SK-N-SH treated with all-trans-retinoic acid at 6 μM for 48 hours (cell line): Measurements from ENCODE around the gene TAPT1.

ENCODE experiments used
- ATAC-seq: fragments of 200-7000 bp; cut with Tn5 transposase; 3 replicates; pipeline ENCODE4 v1.9.1; 2020; ENCODE audit warnings: mild to moderate bottlenecking, moderate library complexity
- CSDC2 ChIP-seq: fragments of 250-450 bp; sonication (Bioruptor Pico); IDR thresholded peaks from 2 replicates; pipeline ENCODE4 v1.5.0; 2020; ENCODE audit warnings: mild to moderate bottlenecking, moderate library complexity
- GLIS3 ChIP-seq: fragments of 250-450 bp; sonication (Bioruptor Pico); IDR thresholded peaks from 2 replicates; pipeline ENCODE4 v1.5.0; 2020; ENCODE audit warnings: mild to moderate bottlenecking, moderate library complexity
- OSR1 ChIP-seq: fragments of 250-450 bp; sonication (Bioruptor Pico); IDR thresholded peaks from 2 replicates; pipeline ENCODE4 v1.8.0; 2022; ENCODE audit warnings: moderate library complexity, mild to moderate bottlenecking, inconsistent platforms
- PPARA ChIP-seq: fragments of 250-450 bp; sonication (Bioruptor Pico); IDR thresholded peaks from 2 replicates; pipeline ENCODE4 v1.5.0; 2020; ENCODE audit warnings: mild to moderate bottlenecking, borderline replicate concordance
- SNAI2 ChIP-seq: fragments of 250-450 bp; sonication (Bioruptor Pico); IDR thresholded peaks from 2 replicates; pipeline ENCODE4 v1.5.0; 2020; ENCODE audit warnings: mild to moderate bottlenecking, moderate library complexity
- TCF4 ChIP-seq: fragments of 250-450 bp; sonication (Bioruptor Pico); IDR thresholded peaks from 2 replicates; pipeline ENCODE4 v1.8.0; 2021; ENCODE audit warnings: mild to moderate bottlenecking, moderate library complexity, borderline replicate concordance
- ZC3H10 ChIP-seq: fragments of 250-450 bp; sonication (Bioruptor Pico); IDR thresholded peaks from 2 replicates; pipeline ENCODE4 v1.5.1; 2021; ENCODE audit warnings: mild to moderate bottlenecking, moderate library complexity
- ZFP3 ChIP-seq: fragments of 250-450 bp; sonication (Bioruptor Pico); IDR thresholded peaks from 2 replicates; pipeline ENCODE4 v1.5.0; 2020; ENCODE audit warnings: mild to moderate bottlenecking, moderate library complexity
- ZFP30 ChIP-seq: fragments of 450-650 bp; formaldehyde crosslinking; IDR thresholded peaks from 2 replicates; pipeline ENCODE4 v1.5.0; 2022; ENCODE audit warnings: mild to moderate bottlenecking, moderate library complexity
- ZNF70 ChIP-seq: fragments of 450-650 bp; formaldehyde crosslinking; IDR thresholded peaks from 2 replicates; pipeline ENCODE4 v1.5.0; 2020; ENCODE audit warnings: mild to moderate bottlenecking, moderate library complexity
- ZNF8 ChIP-seq: fragments of 450-650 bp; formaldehyde crosslinking; IDR thresholded peaks from 2 replicates; pipeline ENCODE4 v1.5.0; 2020; ENCODE audit warnings: mild to moderate bottlenecking, moderate library complexity
- TF ChIP-seq, protein P1 (sequence below): fragments of 250-450 bp; sonication (Bioruptor Pico); IDR thresholded peaks from 2 replicates; pipeline ENCODE4 v1.8.0; 2021; ENCODE audit warnings: low read depth, mild to moderate bottlenecking, moderate library complexity, borderline replicate concordance
- TF ChIP-seq, protein P2 (sequence below): fragments of 250-450 bp; sonication (Bioruptor Pico); IDR thresholded peaks from 2 replicates; pipeline ENCODE4 v1.8.0; 2020; ENCODE audit warnings: mild to moderate bottlenecking, moderate library complexity, borderline replicate concordance
- TF ChIP-seq, protein P3 (sequence below): fragments of 250-450 bp; sonication (Bioruptor Pico); IDR thresholded peaks from 2 replicates; pipeline ENCODE4 v1.5.0; 2020; ENCODE audit warnings: mild to moderate bottlenecking, moderate library complexity

The TAPT1 gene

DNA sequence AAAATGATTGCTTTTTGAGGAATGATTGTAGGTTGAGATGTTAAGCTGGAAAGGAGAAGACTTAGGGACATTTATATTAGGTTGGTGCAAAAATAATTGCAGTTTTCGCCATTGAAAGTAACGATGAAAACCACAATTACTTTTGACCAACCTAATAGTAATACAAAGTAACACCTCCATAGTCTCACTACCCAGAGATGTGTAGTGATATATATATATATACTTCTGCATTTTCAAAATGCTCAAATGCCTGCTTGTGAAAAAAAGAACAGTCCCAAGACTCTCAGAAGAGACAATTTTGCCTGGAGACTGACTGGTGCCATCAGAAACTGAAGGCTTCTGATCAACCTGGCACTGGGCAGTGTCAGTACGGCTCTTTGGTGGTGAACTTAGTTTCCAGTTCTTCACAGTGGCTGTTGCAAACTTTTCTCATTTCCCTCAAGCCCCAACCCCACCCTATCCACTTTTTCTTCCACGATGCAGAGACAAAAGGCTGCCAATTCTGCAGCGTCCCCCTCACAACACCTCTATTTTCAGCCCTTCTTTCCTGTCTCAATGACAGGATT, 35.1 kb upstream of the TAPT1 start (continued):
- TF ChIP-seq, protein P1, sequence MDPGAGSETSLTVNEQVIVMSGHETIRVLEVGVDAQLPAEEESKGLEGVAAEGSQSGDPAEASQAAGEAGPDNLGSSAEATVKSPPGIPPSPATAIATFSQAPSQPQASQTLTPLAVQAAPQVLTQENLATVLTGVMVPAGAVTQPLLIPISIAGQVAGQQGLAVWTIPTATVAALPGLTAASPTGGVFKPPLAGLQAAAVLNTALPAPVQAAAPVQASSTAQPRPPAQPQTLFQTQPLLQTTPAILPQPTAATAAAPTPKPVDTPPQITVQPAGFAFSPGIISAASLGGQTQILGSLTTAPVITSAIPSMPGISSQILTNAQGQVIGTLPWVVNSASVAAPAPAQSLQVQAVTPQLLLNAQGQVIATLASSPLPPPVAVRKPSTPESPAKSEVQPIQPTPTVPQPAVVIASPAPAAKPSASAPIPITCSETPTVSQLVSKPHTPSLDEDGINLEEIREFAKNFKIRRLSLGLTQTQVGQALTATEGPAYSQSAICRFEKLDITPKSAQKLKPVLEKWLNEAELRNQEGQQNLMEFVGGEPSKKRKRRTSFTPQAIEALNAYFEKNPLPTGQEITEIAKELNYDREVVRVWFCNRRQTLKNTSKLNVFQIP (CRISPR knock-in tag): no peak
- no peak for TF ChIP-seq TCF4 (CRISPR knock-in tag)

DNA sequence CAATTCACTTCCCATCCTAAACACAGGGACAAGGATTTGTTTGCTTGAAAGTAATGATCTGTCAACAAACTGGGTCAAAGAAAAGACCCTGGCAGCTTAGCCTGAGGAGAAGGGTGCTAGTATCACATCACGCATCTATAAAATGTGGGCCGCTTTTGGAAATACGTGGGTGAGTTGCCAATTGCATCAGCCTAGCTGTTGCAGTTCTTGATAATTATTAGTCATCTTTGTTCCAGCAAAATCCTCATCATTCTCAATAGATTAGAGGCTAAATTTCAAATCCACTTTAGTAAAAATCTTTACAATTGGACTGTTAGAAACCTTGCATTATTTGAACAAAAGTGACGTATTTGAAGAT, 33.6 kb upstream of the TAPT1 start:
- no peak for TF ChIP-seq OSR1 (CRISPR knock-in tag)
- TF ChIP-seq GLIS3 (CRISPR knock-in tag): no peak
- ATAC-seq: no peak

DNA sequence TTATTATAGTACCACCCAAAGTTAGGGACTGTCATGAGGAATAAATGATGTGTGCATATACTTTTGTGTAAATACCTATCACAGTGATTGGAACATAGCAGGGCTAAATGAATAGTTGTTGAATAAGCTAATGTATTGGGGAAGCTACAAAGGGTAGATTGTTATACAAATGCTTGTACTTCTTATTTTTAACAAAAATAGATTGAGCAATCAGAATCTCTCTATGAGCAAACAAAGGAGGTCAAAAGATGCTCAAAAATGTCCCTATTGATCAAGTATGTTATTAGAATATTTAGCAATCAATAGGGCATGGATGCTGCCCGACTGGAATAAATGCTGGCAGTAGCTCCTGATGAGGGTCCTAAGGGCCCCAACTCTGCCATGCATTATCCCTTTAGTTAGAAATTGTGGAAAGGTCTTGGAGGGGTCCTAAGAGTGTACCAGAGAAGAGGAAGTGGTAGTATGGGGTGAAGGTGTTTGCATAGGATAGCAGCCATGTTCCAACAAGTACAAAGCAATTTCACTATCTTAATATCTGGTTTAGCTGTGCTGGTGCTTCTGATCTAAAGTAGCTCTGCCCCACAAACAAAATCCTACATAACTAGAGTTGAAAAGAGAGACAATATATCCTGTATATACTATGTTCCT, 33.1 kb upstream of the TAPT1 start:
- no peak for TF ChIP-seq ZFP30 (CRISPR knock-in tag)
- no peak for TF ChIP-seq PPARA (CRISPR knock-in tag)

DNA sequence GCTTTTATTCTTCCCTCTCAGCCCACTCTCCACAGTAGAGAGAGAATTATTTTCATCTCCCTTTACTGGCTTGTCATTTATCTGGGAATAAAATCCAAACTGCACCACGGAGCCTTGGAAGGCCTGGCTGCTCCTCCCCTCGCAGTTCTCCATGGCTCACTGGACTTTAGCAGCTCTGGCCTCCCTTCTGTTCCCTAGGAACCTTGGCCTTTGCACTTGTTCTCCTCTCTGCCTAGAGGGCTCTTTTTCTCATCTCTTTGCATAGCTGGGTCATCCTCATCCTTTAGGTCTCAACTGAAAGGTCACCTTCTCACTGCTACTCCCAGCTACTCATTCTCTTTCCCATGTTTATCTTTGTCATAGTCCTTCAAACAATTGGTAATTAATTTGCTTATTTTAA, 31.3 kb upstream of the TAPT1 start:
- no peak for TF ChIP-seq SNAI2
- TF ChIP-seq, protein P2, sequence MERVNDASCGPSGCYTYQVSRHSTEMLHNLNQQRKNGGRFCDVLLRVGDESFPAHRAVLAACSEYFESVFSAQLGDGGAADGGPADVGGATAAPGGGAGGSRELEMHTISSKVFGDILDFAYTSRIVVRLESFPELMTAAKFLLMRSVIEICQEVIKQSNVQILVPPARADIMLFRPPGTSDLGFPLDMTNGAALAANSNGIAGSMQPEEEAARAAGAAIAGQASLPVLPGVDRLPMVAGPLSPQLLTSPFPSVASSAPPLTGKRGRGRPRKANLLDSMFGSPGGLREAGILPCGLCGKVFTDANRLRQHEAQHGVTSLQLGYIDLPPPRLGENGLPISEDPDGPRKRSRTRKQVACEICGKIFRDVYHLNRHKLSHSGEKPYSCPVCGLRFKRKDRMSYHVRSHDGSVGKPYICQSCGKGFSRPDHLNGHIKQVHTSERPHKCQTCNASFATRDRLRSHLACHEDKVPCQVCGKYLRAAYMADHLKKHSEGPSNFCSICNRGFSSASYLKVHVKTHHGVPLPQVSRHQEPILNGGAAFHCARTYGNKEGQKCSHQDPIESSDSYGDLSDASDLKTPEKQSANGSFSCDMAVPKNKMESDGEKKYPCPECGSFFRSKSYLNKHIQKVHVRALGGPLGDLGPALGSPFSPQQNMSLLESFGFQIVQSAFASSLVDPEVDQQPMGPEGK (CRISPR knock-in tag): no peak
- TF ChIP-seq, protein P3, sequence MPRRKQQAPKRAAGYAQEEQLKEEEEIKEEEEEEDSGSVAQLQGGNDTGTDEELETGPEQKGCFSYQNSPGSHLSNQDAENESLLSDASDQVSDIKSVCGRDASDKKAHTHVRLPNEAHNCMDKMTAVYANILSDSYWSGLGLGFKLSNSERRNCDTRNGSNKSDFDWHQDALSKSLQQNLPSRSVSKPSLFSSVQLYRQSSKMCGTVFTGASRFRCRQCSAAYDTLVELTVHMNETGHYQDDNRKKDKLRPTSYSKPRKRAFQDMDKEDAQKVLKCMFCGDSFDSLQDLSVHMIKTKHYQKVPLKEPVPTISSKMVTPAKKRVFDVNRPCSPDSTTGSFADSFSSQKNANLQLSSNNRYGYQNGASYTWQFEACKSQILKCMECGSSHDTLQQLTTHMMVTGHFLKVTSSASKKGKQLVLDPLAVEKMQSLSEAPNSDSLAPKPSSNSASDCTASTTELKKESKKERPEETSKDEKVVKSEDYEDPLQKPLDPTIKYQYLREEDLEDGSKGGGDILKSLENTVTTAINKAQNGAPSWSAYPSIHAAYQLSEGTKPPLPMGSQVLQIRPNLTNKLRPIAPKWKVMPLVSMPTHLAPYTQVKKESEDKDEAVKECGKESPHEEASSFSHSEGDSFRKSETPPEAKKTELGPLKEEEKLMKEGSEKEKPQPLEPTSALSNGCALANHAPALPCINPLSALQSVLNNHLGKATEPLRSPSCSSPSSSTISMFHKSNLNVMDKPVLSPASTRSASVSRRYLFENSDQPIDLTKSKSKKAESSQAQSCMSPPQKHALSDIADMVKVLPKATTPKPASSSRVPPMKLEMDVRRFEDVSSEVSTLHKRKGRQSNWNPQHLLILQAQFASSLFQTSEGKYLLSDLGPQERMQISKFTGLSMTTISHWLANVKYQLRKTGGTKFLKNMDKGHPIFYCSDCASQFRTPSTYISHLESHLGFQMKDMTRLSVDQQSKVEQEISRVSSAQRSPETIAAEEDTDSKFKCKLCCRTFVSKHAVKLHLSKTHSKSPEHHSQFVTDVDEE (CRISPR knock-in tag): no peak
- no peak for TF ChIP-seq GLIS3 (CRISPR knock-in tag)
- TF ChIP-seq ZFP3 (CRISPR knock-in tag): no peak
- no peak for TF ChIP-seq PPARA (CRISPR knock-in tag)
- no peak for TF ChIP-seq ZNF70 (CRISPR knock-in tag)
- ATAC-seq: no peak

More for the DNA sequence above, 33.1 kb upstream of the TAPT1 start:
- no peak for ATAC-seq

DNA sequence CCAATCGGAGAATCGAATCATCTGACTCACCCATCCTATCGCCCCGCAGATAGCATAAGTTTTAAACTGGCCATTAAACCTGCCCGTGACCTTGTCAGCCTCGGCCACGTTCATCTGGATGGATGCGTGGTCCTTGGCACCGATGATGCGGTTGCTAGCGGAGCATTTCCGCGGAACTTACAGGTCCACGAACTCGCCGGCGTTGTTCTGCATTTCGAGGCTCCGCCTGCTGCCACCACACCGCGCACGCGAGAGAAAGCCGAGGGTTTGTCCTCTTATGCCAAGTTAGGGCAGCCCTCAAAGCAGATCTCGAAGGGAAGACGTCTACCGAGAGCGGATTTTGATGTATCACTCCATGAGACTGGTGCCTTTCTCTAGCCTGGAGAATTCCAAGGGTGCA, 30.1 kb upstream of the TAPT1 start:
- no peak for TF ChIP-seq CSDC2 (CRISPR knock-in tag)
- no peak for TF ChIP-seq TCF4 (CRISPR knock-in tag)
- TF ChIP-seq, protein P3 (CRISPR knock-in tag): no peak
- no peak for TF ChIP-seq ZNF8 (CRISPR knock-in tag)
- TF ChIP-seq, protein P1 (CRISPR knock-in tag): no peak
- no peak for TF ChIP-seq OSR1 (CRISPR knock-in tag)
- no peak for TF ChIP-seq SNAI2
- TF ChIP-seq ZNF70 (CRISPR knock-in tag): no peak
- no peak for TF ChIP-seq ZC3H10 (CRISPR knock-in tag)
- ATAC-seq: no peak
